Measurements from ENCODE around the gene ANTXR1.

ANTXR1 gene

GRCh38 chr2:69102041-69102593 lies 89.1 kb downstream of the ANTXR1 start:
- DNase-seq: no peak

- no peak for DNase-seq
Measured at GRCh38 chr2:69103419-69103818, 90.4 kb downstream of the ANTXR1 start.

DNA sequence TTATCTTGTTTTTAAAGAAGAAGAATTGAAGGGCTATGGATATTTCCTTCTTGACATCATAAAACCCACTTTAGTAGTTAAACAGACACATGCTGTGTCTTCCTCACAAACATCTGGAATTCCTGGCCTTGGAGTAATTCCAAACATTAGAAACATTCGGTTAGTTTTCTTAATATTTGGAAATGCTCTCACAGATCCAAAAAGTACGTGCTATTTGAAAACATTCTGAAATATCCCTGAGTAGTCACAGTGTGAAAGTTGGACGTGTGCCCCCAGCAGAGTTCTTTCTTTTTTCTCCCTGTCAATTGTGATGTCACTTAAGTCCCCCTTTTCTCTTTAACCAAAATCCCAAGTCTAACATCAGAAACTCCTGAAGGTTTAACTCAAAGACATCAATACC lies 91.3 kb downstream of the ANTXR1 start:
- DNase-seq: no peak

DNA sequence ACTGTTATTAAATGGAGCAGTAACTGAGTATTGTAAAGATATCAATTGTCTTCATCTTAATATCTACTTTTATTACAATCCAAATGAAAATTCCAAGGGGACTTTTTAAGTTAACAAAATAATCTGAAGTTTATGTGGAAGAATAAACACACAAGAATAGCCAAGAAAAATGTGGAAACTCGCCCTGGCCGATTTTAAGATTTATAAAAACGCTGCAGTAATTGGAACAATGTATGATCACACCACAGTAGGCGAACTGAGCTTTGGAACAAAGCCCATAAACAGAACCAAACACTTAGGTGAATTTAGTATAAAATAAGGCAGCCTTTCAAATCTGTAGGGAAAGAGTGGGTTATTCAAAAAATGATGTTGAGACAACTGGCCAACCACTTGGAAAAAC lies 96.3 kb downstream of the ANTXR1 start:
- DNase-seq: no peak

- no peak for DNase-seq
Measured at GRCh38 chr2:69111076-69111475, 98.1 kb downstream of the ANTXR1 start.

DNA sequence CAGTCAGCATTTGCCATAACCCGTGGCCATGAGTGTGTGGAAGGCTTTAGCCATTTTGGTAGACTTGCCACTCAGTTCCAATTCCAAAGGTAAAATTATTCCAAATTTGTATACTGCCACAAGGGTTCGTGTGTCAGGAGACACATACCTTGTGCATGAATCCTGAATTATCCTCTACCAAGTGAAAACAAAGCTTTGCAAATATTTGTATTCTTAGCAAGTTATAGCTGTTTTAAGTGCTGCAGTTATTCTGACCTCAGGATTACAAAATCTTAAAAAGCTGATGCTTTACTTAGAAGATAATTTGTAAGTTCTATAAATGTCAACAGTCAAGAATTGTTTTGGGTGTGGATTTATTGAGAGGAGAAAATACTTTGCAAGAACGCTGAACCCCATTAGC lies 100.6 kb downstream of the ANTXR1 start:
- no peak for DNase-seq

GRCh38 chr2:69114534-69114933 lies 101.6 kb downstream of the ANTXR1 start:
- no peak for DNase-seq

DNA sequence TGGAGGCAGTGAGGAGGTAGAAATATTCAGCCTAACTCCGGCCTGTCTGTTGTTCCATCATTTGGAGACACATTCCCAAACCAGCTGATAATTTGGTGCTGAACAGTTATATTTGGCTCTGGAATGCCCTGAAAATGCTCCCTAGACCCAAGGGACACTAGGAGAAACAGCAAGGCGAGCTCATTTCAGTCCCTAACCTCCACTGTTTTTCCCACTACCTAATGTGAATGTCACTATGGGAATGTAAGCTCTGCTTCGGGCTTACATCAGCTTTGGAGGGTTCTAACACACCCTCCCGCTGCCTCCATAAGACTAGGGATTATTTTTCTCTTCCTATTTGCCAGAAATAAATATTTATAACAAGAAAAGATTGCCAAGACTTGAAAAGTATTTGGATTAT lies 103.5 kb downstream of the ANTXR1 start:
- no peak for DNase-seq

DNA sequence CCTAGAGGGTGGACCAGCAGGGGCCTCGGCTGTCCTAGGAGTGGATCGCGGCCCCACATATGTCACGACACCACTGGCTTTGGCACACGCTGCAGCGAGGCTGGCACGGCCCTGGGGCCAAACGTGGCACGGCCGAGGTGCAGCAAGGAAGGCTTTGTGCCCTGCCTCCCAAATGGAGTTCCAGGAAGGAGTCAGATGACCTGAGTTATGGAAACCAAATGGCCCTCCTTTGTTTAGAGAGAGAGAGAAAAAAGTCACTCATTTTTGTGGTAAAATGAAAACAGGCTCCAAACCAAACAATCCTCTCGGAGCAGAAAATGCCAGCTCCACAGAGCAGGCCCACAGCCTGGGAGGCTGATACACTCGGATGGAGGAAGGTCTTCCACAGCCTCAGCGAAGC lies 105.6 kb downstream of the ANTXR1 start:
- DNase-seq: no peak

DNA sequence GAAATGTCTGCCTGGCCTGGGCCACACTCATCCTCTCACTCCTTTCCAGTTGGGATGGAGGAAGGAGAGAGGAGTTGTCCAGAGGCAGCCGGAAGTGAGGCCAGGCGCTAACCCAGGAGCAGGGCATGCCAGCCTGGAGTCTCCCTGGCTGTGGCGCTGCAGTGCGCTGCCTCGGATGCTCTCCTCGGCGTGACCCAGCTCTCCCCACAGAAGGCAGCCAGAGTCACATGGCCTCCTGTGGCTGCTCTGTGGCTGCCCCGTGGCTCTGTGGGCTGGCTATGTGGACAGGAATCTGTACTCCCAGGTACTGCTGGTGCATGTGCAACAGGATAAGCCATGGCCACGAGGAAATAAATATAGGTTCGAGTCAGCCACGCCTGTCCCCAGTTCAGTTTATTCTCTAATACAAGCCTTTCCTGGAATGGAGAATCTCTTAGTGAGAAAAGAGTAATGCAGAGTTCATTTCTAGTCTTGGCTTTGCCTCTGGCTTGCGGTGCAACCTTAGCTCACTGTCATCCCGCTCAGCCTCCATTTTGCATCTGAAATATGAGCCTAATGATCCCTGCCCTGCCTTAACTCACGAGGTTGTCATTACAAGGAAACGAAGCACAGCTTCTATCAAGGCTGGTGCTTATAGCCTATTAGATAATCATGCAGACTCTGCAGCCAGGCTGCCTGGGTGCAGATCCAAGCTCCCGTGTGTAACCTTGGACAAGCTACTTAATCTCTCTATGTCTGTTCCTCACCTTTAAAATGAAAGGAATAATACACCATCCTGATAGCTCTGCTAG lies 106.3 kb downstream of the ANTXR1 start:
- no peak for DNase-seq

DNA sequence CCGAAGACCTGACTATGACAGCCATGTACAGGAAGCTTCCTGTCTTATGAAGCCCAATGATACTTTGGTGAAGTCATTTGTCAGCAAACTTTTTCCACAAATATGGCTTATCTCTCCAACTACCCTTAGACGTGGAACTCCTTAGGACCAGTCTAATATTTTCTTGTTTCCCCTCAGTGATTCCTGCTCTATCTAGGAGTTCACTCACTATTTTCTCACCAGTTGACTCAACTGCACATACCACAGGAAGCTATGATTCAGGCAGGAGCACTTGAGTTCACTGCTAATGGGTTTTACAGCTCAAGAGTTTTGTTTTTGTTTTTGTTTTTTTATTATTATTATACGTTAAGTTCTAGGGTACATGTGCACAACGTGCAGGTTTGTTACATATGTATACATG lies 109.3 kb downstream of the ANTXR1 start:
- DNase-seq: peak; percentile 34

DNA sequence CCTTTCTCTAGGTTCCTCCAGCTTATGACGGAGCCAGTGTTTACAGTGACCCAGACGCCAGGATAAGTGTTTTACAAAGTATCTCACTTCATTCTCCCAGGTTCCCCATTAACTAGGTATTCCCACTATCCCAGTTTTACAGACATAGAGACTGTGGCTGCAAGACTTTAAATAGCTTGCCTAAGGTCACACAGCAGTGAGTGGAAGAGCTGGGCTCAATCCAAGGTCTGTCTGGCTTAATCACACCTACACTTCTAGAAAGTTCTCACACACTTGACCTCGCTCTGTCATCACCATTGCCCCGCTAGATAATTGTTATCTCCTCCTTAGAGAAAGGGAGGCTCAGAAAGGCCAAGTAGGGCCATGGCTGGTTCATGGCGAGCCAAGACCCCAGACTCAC lies 110.2 kb downstream of the ANTXR1 start:
- DNase-seq: no peak

- no peak for DNase-seq
Measured at GRCh38 chr2:69124343-69124742, 111.4 kb downstream of the ANTXR1 start.

GRCh38 chr2:69125816-69126215 lies 112.8 kb downstream of the ANTXR1 start:
- DNase-seq: no peak

DNA sequence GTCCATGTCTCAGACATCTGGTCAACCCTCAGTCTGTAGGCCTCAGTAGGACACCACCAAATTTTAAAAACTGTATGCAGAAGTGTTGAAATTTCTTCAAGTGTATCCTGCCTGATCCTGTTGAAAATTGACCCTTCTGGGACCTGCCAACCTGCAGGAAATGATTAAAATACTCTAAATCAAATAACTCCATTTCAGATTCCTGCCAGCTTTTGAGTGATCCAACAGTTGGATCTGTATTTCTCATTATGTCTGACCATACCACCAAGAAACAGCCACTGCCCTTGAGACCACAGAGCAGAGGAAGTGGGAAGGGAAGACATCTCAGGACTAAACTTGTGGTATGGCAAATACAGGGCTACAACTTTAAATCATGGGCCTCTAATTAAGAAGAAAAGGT lies 113.4 kb downstream of the ANTXR1 start:
- DNase-seq: no peak

DNA sequence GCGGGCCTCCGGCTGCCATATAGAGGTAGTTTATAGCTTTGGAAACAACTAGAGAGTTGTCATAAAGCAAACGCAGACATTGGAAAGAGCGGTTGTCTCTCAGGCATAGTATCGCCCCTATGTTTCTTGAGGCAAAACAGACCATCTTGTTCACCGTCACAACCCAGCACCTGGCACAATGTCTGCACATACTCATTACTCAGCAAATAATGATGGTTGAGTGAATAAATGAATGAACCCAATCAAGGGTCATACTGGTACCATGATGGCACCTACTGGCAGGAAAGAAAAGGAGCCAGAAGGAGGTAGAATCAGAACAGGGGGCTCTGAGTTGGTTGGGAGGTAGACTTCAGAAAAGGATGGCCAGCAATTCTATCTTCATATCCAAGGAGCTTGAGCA lies 118.5 kb downstream of the ANTXR1 start:
- DNase-seq: no peak

DNA sequence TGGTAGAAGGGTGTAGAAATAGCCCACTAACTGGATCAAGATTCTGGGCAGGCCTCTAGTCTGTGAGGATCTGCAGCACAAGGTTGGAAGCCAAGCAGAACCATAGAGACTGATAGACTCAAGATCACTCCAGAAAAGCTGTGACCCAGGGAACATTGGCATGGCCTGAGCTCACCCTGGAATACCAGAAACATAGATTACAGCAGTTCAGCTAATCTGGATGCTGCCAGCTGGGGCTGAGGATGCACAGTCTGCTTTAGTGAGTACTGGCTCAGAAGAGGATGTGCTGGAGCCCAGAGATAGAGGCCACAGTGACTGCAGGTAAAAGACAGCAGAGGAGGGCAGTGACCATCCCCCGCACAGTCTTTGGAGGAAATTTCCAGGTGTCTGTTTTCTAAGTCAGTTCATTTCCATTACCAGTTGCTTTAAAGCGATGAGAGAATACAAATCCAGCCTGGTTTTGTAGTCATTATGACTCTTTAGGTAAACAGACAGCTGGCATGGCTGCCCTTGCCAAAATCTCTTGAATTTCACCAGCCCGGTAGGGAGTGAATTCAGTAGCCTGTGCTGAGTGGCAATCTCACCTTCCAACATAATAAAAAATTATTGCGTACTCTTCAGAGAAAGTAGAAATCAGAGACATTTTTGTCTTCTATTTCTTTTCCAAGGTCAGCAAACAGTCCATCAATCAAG lies 119.2 kb downstream of the ANTXR1 start:
- DNase-seq: no peak

GRCh38 chr2:69132960-69133590 lies 120.1 kb downstream of the ANTXR1 start:
- DNase-seq: no peak

- no peak for DNase-seq
Measured at GRCh38 chr2:69133898-69134297, 120.9 kb downstream of the ANTXR1 start.

GRCh38 chr2:69134306-69134945 lies 121.4 kb downstream of the ANTXR1 start:
- DNase-seq: no peak

- no peak for DNase-seq
Measured at GRCh38 chr2:69138247-69138772, 125.3 kb downstream of the ANTXR1 start.

GRCh38 chr2:69138793-69139459 lies 125.9 kb downstream of the ANTXR1 start:
- DNase-seq: no peak

Measured in suppressor macrophage treated with lipopolysaccharide for 4 hours (primary cell).